ENCODE results near the gene SLAMF7.
"Not testable (repeated sequence)": the region's sequence is repeated elsewhere in the genome, so short reads cannot be mapped to it uniquely, and the experiment has no call there.

The SLAMF7 gene

GRCh38 chr1:160721473-160721872, 17.6 kb upstream of the SLAMF7 start:
- DNase-seq: no peak

- DNase-seq: no peak
Measured at GRCh38 chr1:160722726-160723125, 16.3 kb upstream of the SLAMF7 start.

GRCh38 chr1:160723332-160723731, 15.7 kb upstream of the SLAMF7 start:
- DNase-seq: no peak

DNA sequence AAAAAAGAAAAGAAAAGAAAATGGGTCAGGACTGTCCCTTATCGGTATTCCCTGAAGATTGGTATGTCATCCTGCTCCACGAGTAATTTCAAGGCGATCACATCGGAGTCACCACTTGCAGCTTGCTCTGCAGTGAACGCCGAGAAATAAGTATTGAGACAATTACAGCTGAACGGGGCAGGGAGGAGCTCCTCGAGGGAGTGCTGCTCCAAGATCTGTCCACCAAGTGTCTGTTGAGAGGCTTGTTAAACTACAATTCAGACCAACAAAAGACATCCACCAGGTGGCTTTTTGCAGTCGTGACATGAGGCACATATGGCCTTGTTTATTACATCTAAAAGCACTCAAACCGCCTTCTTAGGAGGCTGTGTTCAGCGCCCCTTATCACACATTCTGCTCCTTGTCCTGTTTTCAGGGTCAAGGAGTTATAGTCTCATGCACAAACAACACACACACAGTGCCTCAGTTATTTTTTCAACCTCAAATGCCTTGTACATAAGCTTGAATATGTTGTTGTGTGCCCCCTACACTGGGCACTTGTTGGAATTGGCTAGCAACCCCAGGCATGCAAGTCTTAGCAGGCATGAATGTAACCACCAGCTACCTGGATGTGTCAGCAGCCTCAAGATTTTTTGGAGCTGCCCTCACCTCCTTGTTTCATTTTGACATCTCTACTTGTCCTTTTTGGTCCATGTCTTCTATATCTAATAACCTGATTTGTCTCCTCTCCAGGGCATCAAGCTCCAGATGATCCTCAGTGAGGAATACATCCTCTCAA, 14.4 kb upstream of the SLAMF7 start:
- DNase-seq: no peak

GRCh38 chr1:160726114-160726497, 12.9 kb upstream of the SLAMF7 start:
- no peak for DNase-seq

DNA sequence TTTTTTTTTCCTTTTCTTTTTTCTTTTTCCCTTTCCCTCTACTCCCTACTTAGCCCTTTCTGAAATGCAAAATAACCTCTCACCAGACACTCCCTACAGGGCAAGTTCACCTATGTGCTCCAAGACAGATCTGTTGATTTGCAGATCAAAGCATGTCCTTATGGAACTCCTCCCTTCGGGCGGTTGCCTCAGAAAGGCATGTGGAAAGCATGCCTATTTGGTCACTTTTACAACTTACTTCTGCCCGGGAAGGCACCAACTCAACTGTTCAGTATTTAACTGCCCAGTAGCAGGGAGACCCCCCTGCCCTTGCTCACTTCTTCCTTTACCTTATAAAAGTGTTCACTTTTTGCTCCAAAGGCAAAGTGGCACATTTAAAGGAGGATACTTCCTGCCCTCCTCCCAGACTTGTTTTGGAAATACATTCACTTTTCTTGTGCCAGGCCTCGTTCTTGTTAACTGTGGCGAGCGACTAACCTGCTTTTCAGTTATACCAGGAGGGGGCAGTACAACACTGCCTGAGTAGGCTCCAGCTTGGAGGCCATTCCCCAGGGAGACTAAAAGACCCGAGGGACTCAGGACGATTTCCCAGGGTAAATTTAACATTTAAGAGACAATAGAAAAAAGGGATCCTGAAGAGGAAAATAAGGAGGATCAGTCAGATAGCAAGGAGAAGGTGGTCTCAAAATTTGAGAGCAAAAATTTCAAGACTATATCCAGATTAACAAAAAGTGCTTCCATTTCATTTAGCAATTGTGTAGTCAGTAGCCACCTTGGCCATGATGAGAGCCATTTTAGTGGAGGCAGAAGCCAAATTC, 12.3 kb upstream of the SLAMF7 start:
- DNase-seq: no peak

DNA sequence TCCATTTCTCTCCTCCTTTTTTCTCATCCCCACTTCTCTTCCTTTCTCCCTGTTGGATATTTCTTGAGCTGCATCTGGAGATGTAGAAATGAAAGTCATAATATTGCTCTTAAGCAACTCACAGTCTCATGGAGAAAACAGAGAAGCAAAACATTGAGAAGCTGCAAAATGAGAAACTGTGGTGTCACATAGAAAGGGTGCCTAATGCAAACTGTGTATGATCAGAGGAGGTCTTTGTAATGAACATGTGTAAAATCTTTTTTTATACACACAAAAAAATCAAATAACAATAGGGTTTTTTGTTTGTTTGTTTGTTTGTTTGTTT, 11.8 kb upstream of the SLAMF7 start:
- no peak for DNase-seq

DNA sequence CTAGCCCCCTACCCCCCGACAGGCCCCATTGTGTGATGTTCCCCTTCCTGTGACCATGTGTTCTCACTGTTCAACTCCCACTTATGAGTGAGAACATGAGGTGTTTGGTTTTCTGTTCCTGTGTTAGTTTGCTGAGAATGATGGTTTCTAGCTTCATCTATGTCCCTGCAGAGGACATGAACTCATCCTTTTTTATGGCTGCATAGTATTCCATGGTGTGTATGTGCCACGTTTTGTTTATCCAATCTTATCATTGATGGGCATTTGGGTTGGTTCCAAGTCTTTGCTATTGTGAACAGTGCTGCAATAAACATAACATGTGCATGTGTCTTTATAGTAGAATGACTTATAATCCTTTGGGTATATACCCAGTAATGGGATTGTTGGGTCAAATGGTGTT, 7.5 kb upstream of the SLAMF7 start:
- DNase-seq: not testable (repeated sequence)

DNA sequence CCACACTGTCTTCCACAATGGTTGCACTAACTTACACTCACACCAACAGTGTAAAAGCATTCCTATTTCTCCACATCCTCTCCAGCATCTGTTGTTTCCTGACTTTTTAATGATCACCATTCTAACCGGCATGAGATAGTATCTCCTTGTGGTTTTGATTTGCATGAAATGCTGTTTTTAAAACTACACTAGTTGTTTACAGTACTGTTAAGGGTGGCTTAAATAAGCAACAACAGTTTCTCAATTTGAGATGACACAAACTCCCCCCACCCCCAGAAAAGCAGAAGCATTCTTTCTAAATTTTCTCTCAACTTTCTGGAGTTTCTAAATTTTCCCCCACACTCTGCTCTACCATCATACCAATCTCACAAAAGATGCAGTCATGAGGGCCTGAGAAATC, 7.1 kb upstream of the SLAMF7 start:
- DNase-seq: no peak

GRCh38 chr1:160733898-160734297, 5.1 kb upstream of the SLAMF7 start:
- no peak for DNase-seq

- no peak for DNase-seq
Measured at GRCh38 chr1:160734301-160734700, 4.7 kb upstream of the SLAMF7 start.

DNA sequence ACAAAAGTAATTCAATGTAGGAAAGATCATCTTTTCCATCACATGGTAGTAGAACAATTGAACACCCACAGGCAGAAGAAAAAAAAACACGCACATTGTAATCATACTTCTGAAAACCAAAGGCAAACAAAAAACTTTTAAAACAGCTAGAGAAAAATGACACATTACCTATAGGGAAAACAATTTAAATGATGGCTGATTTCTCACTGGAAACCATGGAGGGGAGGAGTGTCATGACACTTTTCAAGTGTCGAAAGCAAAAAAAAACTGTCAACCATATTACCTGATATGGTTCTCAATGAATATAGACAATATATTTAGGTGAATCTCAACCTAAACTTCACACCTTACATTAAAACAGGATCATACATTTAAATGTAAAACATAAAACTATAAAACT, 776 bp upstream of the SLAMF7 start:
- no peak for DNase-seq

DNA sequence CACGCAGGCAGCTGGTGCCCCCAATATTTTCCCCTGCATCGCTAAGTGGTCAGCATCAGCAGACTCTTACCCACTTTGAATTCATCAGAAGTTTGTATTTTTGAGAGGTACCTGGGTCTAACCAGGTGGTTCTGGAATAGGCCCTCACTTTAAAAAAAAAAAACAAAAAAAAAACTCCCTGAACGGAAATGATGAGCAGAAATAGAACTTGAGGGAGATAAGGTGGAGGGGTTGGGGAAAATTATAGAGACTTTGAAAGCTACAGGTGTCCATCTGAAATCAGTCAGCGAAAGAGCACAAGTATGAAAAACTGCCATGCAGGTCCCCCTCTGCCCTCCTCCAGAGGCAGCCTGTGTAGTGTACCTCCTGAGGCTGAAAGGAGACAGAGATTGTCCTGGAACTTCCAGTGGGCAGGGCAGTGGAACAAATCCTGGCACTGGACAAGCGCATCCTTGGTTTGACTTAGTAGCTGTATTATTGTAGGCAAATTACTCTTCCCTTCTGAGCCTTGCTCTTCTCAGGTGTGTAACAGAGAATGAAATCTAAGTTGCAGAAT, 1.2 kb downstream of the SLAMF7 start:
- DNase-seq: no peak

- DNase-seq: no peak
Measured at GRCh38 chr1:160741092-160741501, 2.0 kb downstream of the SLAMF7 start.

GRCh38 chr1:160741612-160742348, 2.7 kb downstream of the SLAMF7 start:
- no peak for DNase-seq

DNA sequence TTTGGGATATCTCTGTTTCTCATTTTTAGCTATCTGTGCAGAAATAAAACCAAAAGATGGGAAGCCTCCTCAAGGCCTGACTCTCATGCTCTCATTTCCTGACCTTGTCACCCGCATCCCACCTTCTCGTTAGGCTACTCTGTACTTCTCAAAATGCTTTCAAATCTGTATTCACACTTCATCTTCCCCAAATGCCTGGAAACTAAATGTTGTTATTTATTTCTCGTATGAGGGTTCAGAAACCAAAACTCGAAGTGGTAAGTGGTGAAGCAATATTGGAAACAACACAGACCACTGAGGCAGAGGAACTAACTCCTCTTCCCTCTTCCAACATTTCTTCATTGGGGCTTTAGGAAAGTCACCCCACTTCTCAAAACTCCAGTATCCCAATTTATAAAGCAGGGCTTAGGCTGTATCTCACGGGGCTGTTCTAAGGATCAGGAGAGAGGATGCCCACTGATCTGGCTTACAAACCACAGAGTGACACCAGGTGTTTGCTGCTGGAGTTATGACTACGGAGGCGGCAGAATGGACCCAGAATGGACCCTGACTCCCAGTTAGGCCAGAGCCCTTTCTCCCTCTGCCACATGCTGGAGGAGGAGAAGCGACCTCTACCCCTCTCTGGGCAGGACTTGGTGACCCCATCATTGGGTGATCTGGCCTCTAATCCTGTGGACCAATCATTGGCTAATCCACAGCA, 3.5 kb downstream of the SLAMF7 start:
- DNase-seq: no peak

GRCh38 chr1:160743266-160743665, 4.2 kb downstream of the SLAMF7 start:
- no peak for DNase-seq

DNA sequence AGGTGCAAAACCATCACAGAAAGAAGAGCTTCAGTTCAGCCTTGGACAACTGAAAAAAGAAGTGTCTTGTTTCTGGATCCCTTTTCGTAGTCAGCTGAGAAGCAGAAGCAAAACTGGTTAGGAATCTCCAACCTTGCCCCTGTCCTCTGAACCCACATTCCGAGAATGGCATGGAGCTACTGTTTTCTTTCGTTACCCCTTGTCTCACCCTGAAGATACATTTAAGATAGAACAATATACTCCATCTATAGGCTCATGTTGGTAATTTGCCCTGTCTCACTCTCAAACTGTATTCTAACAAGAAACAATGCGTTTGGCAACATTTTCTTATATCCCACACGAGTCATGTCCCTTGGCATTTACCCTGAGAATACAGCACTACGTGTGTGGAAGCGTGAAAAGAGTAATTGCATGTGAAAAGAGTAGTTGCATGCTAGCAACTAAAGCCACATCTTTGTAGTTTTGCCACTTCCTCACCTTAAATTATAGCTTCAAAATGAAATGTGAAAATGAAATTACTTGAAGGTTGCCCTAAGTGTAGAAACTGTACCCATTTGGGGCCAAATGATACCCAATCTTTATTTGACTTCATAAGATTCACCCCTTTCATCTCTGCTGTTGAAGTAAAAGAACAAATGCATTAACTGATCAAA, 5.3 kb downstream of the SLAMF7 start:
- DNase-seq: no peak

DNA sequence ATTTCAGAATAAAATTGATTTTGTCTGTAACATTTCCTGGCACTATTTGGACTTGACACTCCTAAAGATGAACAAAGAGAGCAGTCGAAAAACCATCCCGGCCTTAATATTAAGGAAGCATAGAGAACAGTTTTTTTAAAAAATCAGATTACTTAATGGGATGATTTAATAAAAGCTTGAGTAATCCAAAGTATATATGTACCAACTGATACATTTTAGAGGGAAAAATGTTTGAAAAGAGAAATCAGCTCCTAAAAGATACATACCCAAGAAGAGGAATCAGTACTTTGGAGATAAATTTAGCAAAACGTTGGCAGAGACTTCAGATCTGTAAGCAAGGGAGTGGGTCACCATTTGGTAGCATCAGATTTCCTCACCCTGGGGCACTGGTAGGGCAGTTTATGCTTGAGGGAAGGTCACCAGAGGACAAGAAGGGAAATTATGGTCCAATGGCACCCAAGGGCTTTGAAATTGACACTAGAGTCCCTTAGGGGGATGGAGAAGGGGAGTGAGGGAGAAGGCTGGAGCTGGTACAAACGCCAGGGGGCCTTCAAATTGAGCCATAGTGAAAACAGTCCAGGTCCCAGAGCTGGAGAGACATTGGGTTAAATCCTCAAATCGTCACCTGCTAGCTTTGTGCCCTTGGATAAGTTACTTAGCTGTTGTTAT, 5.9 kb downstream of the SLAMF7 start:
- no peak for DNase-seq

DNA sequence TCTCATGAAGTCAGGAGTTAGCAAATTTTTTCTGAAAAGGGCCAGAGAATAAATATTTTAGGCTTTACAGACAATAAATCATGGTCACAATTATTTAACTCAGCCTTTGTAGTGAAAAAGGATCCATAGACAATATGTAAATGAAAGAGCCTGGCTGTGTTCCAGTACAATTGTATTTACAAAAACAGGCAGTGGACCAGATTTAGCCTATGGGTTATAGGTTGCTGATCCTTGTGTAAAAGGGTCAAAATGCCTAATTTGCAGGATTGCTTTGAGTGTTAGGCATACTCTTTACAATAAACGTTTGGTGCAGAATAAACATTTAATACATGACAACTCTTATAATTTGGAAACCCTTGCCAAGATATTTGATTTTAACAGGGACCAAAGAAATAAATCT, 6.5 kb downstream of the SLAMF7 start:
- DNase-seq: no peak

GRCh38 chr1:160746836-160747500, 7.9 kb downstream of the SLAMF7 start:
- DNase-seq: no peak

Data from cortex of kidney (tissue), 1 donor.